HepG2 (cell line): ENCODE results near the gene ADAT3. TPM values are rescaled to one million over a fixed set of nuclear protein-coding genes. Genes with fewer than 3 reads are reported as not detected.

Source experiments
- BCL6 ChIP-seq: IDR thresholded peaks from 2 replicates; pipeline ENCODE4 v1.6.1; 2016; ENCODE audit warnings: missing genetic modification reagents, missing compliant biosample characterization
- CREB1 ChIP-seq, 2 experiments: fragments of 450-650 bp in 1 of 2; IDR thresholded peaks; 2 replicates each; pipeline ENCODE4 v1.6.1; 2016 to 2017; ENCODE audit warnings: control low read depth in 1 of 2, mild to moderate bottlenecking in 1 of 2, missing compliant biosample characterization in 1 of 2, missing genetic modification characterization in 1 of 2
- EP300 ChIP-seq, 3 experiments: sonication (generic) in 1 of 3; formaldehyde crosslinking in 1 of 3; IDR thresholded peaks; 2 replicates each; pipeline versions ENCODE4 v1.5.1 to v1.6.1; 2011 to 2020; ENCODE audit warnings: low read depth in 2 of 3, low read length in 2 of 3, borderline replicate concordance in 1 of 3, improper control_type of control experiment in 1 of 3, mild to moderate bottlenecking in 1 of 3, missing genetic modification reagents in 1 of 3, moderate library complexity in 1 of 3
- IRX3 ChIP-seq: sonication (generic); formaldehyde crosslinking; IDR thresholded peaks from 2 replicates; pipeline ENCODE4 v1.8.1; 2023; ENCODE audit warnings: mild to moderate bottlenecking, low read depth, missing genetic modification reagents, borderline replicate concordance
- KDM1A ChIP-seq: IDR thresholded peaks from 2 replicates; pipeline ENCODE4 v1.6.1; 2016; ENCODE audit warnings: missing compliant biosample characterization
- LBX2 ChIP-seq: sonication (generic); formaldehyde crosslinking; IDR thresholded peaks from 2 replicates; pipeline ENCODE4 v1.5.0; 2020; ENCODE audit warnings: missing genetic modification reagents, mild to moderate bottlenecking, borderline replicate concordance
- MATR3 ChIP-seq: sonication (generic); formaldehyde crosslinking; IDR thresholded peaks from 2 replicates; pipeline ENCODE4 v1.4.0; 2020; ENCODE audit warnings: missing genetic modification reagents
- NFYB ChIP-seq: sonication (generic); formaldehyde crosslinking; IDR thresholded peaks from 2 replicates; pipeline ENCODE4 v1.4.0; 2020; ENCODE audit warnings: missing genetic modification reagents
- TEAD3 ChIP-seq: optimal IDR thresholded peaks from 2 replicates; pipeline ENCODE3; 2016; ENCODE audit warnings: borderline replicate concordance
- ZFY ChIP-seq: sonication (generic); formaldehyde crosslinking; IDR thresholded peaks from 2 replicates; pipeline ENCODE4 v1.4.0; 2020; ENCODE audit warnings: missing genetic modification reagents
- ZNF30 ChIP-seq: sonication (generic); formaldehyde crosslinking; IDR thresholded peaks from 2 replicates; pipeline ENCODE4 v1.5.0; 2020; ENCODE audit warnings: mild to moderate bottlenecking, missing genetic modification reagents
- ZNF317 ChIP-seq: sonication (generic); formaldehyde crosslinking; IDR thresholded peaks from 2 replicates; pipeline ENCODE4 v1.5.0; 2020; ENCODE audit warnings: mild to moderate bottlenecking, missing genetic modification reagents
- ZNF446 ChIP-seq: sonication (generic); formaldehyde crosslinking; IDR thresholded peaks from 2 replicates; pipeline ENCODE4 v1.5.0; 2020; ENCODE audit warnings: mild to moderate bottlenecking, missing genetic modification reagents
- ZNF556 ChIP-seq: sonication (generic); formaldehyde crosslinking; IDR thresholded peaks from 2 replicates; pipeline ENCODE4 v1.4.0; 2020; ENCODE audit warnings: mild to moderate bottlenecking, missing genetic modification reagents, borderline replicate concordance
- polyA plus RNA-seq, 8 experiments: library from polyadenylated mRNA; depleted of rRNA in 3 of 8; stranded (reverse) in 7 of 8; unstranded in 1 of 8; fragments of >200 nt; fragmentation: Illumina TruSeq in 4 of 8; extraction: Trizol in 4 of 8; gene quantifications; 2 replicates each; pipeline versions ENCODE4 v1.2.1 to v1.2.3, GENCODE V29; 2011 to 2016; ENCODE audit warnings: low read depth in 4 of 8, missing spikeins in 1 of 8, mixed read lengths in 1 of 8; ENCODE audit not compliant: insufficient read depth in 1 of 8
- total RNA-seq, 5 experiments: library from RNA; depleted of rRNA; stranded (reverse); fragments of >200 nt; fragmentation: Illumina TruSeq; extraction: Trizol; gene quantifications; 2 replicates each; pipeline ENCODE4 v1.2.3, GENCODE V29; 2016; ENCODE audit warnings: low read depth in 1 of 5
- TF ChIP-seq, protein P1 (sequence below): sonication (generic); formaldehyde crosslinking; IDR thresholded peaks from 2 replicates; pipeline ENCODE4 v1.4.0; 2020; ENCODE audit warnings: mild to moderate bottlenecking, missing genetic modification reagents
- TF ChIP-seq, protein P2 (sequence below): sonication (generic); formaldehyde crosslinking; IDR thresholded peaks from 2 replicates; pipeline ENCODE4 v1.4.0; 2020; ENCODE audit warnings: missing genetic modification reagents, borderline replicate concordance
- TF ChIP-seq, protein P3 (sequence below): sonication (generic); formaldehyde crosslinking; IDR thresholded peaks from 2 replicates; pipeline ENCODE4 v1.9.0; 2021; ENCODE audit warnings: missing genetic modification reagents, borderline replicate concordance
- TF ChIP-seq, protein P4 (sequence below): sonication (generic); formaldehyde crosslinking; IDR thresholded peaks from 2 replicates; pipeline ENCODE4 v1.5.0; 2020; ENCODE audit warnings: missing genetic modification reagents

The ADAT3 gene
- total and polyA plus RNA-seq, 2 of the 13 experiments (the other 11 are each of a cell fraction or from before 2014, with no cell fraction given), result 0.95 to 3.5 TPM

- no peak for TF ChIP-seq IRX3 (CRISPR knock-in tag)
- TF ChIP-seq ZNF30 (CRISPR knock-in tag), result 0 out of 2 replicates have a peak, but pooled peaks have one; percentile 64
- TF ChIP-seq ZFY (CRISPR knock-in tag), result no peak; the same call in none of the 2 replicates
- no peak for TF ChIP-seq MATR3
- no peak for TF ChIP-seq CREB1 (IDR thresholded peaks at IDR 0.05)
- no peak for TF ChIP-seq CREB1 (CRISPR knock-in tag; IDR thresholded peaks at IDR 0.05)
- no peak for TF ChIP-seq ZNF446 (CRISPR knock-in tag)
- no peak for TF ChIP-seq NFYB (CRISPR knock-in tag)
- TF ChIP-seq ZNF317 (CRISPR knock-in tag), result 0 out of 2 replicates have a peak, but pooled peaks have one; percentile 3
- 0 out of 2 replicates have a peak, but pooled peaks have one; percentile 35 for TF ChIP-seq BCL6
- TF ChIP-seq, protein P1, sequence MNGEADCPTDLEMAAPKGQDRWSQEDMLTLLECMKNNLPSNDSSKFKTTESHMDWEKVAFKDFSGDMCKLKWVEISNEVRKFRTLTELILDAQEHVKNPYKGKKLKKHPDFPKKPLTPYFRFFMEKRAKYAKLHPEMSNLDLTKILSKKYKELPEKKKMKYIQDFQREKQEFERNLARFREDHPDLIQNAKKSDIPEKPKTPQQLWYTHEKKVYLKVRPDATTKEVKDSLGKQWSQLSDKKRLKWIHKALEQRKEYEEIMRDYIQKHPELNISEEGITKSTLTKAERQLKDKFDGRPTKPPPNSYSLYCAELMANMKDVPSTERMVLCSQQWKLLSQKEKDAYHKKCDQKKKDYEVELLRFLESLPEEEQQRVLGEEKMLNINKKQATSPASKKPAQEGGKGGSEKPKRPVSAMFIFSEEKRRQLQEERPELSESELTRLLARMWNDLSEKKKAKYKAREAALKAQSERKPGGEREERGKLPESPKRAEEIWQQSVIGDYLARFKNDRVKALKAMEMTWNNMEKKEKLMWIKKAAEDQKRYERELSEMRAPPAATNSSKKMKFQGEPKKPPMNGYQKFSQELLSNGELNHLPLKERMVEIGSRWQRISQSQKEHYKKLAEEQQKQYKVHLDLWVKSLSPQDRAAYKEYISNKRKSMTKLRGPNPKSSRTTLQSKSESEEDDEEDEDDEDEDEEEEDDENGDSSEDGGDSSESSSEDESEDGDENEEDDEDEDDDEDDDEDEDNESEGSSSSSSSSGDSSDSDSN (CRISPR knock-in tag), result peak; percentile 77
- TF ChIP-seq LBX2 (CRISPR knock-in tag), result no peak
- TF ChIP-seq EP300 (IDR thresholded peaks at IDR 0.05; ENCODE audit: low read depth in 2 of 2, low read length in 2 of 2), result no peak
- no peak for TF ChIP-seq EP300 (CRISPR knock-in tag; IDR thresholded peaks at IDR 0.05; ENCODE audit: borderline replicate concordance)
- TF ChIP-seq, protein P2, sequence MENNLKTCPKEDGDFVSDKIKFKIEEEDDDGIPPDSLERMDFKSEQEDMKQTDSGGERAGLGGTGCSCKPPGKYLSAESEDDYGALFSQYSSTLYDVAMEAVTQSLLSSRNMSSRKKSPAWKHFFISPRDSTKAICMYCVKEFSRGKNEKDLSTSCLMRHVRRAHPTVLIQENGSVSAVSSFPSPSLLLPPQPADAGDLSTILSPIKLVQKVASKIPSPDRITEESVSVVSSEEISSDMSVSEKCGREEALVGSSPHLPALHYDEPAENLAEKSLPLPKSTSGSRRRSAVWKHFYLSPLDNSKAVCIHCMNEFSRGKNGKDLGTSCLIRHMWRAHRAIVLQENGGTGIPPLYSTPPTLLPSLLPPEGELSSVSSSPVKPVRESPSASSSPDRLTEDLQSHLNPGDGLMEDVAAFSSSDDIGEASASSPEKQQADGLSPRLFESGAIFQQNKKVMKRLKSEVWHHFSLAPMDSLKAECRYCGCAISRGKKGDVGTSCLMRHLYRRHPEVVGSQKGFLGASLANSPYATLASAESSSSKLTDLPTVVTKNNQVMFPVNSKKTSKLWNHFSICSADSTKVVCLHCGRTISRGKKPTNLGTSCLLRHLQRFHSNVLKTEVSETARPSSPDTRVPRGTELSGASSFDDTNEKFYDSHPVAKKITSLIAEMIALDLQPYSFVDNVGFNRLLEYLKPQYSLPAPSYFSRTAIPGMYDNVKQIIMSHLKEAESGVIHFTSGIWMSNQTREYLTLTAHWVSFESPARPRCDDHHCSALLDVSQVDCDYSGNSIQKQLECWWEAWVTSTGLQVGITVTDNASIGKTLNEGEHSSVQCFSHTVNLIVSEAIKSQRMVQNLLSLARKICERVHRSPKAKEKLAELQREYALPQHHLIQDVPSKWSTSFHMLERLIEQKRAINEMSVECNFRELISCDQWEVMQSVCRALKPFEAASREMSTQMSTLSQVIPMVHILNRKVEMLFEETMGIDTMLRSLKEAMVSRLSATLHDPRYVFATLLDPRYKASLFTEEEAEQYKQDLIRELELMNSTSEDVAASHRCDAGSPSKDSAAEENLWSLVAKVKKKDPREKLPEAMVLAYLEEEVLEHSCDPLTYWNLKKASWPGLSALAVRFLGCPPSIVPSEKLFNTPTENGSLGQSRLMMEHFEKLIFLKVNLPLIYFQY (CRISPR knock-in tag), result peak; percentile 90
- no peak for TF ChIP-seq KDM1A (CRISPR knock-in tag)
- peak; percentile 35; the same call in 1 of the 2 replicates for TF ChIP-seq ZNF556 (CRISPR knock-in tag)
- TF ChIP-seq, protein P3, sequence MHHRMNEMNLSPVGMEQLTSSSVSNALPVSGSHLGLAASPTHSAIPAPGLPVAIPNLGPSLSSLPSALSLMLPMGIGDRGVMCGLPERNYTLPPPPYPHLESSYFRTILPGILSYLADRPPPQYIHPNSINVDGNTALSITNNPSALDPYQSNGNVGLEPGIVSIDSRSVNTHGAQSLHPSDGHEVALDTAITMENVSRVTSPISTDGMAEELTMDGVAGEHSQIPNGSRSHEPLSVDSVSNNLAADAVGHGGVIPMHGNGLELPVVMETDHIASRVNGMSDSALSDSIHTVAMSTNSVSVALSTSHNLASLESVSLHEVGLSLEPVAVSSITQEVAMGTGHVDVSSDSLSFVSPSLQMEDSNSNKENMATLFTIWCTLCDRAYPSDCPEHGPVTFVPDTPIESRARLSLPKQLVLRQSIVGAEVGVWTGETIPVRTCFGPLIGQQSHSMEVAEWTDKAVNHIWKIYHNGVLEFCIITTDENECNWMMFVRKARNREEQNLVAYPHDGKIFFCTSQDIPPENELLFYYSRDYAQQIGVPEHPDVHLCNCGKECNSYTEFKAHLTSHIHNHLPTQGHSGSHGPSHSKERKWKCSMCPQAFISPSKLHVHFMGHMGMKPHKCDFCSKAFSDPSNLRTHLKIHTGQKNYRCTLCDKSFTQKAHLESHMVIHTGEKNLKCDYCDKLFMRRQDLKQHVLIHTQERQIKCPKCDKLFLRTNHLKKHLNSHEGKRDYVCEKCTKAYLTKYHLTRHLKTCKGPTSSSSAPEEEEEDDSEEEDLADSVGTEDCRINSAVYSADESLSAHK (CRISPR knock-in tag), result no peak
- TF ChIP-seq TEAD3, result peak; percentile 8
- TF ChIP-seq, protein P4, sequence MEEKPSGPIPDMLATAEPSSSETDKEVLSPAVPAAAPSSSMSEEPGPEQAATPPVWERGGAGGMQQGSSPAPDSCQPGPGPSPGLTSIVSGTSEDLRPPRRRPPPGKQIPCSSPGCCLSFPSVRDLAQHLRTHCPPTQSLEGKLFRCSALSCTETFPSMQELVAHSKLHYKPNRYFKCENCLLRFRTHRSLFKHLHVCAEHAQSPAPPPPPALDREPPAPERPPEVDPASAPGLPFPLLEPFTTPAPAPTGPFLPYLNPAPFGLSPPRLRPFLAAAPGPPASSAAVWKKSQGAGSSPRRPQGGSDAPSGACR, result no peak; the same call in 1 of the 2 replicates
Observed at GRCh38 chr19:1864480-1865171, 40.6 kb upstream of the ADAT3 start (continued).
